A549 (cell line): Measurements from ENCODE around the gene SORCS2.

Experiments
- CHD2 ChIP-seq: fragments of 150-350 bp; IDR thresholded peaks from 2 replicates; pipeline ENCODE4 v1.6.1; 2014; ENCODE audit warnings: low read length; ENCODE audit not compliant: partially characterized antibody
- KDM5A ChIP-seq: fragments of 200-600 bp; sonication (generic); IDR thresholded peaks from 2 replicates; pipeline ENCODE4 v1.6.1; 2016; ENCODE audit warnings: antibody characterized with exemption, mild to moderate bottlenecking
- MAZ ChIP-seq: fragments of 150-350 bp; IDR thresholded peaks from 2 replicates; pipeline ENCODE4 v1.6.1; 2014; ENCODE audit warnings: antibody characterized with exemption, low read depth, low read length, borderline replicate concordance
- NPAS2 ChIP-seq: fragments of 250-450 bp; sonication (Bioruptor Pico); IDR thresholded peaks from 2 replicates; pipeline ENCODE4 v1.8.0; 2022; ENCODE audit warnings: mild to moderate bottlenecking, moderate library complexity, borderline replicate concordance
- POLR2A ChIP-seq: IDR thresholded peaks from 2 replicates; pipeline ENCODE4 v1.6.1; 2012; ENCODE audit warnings: mild to moderate bottlenecking, low read length
- SMC3 ChIP-seq: fragments of >200 bp; sonication (Bioruptor Twin); formaldehyde crosslinking; IDR thresholded peaks from 3 replicates; pipeline ENCODE4 v1.6.1; 2018; ENCODE audit warnings: inconsistent platforms
- TF ChIP-seq, protein P1 (sequence below): fragments of >200 bp; sonication (Bioruptor Twin); formaldehyde crosslinking; IDR thresholded peaks from 3 replicates; pipeline ENCODE4 v1.5.1; 2016

DNA sequence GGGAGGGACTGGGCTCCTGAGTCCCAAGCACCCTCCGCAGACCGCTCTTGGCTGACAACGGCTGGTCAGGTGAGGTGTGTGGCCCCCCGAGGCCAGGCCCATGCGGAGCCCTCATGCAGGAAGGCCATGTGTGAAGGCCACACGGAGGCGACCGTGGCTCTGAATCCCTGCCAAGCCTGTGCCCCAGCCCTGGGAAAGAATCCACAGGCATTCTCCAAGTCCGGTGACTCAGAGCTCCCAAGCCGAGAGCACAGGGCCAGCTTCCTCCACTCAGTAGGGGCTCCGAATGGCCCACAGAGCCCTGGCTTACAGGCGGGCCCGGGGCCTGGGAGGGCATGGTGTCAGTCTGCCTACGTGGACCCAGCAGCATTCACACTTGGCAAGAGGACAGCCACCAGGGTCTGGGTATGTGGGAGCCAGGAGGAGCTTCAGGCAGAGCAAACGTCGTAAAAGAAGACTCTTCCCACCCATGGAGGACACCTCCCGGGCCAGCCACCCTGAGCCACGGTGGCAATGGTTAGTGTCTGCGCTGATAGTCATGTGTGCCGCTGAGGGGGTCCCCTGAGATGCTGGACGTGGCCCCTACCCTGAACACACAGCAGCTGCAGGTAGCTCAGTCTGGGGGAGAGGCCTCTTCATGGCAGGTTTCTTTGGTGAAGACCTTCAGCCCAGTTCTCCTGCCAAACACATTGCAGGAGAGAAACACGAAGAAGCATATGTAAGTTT lies 136.7 kb downstream of the SORCS2 start:
- TF ChIP-seq NPAS2 (CRISPR knock-in tag) (no peak), MAZ (no peak), CHD2 (no peak), KDM5A (no peak), SMC3 (0 out of 3 replicates have a peak, but pooled peaks have one; percentile 8), POLR2A (no peak)
- TF ChIP-seq, protein P1, sequence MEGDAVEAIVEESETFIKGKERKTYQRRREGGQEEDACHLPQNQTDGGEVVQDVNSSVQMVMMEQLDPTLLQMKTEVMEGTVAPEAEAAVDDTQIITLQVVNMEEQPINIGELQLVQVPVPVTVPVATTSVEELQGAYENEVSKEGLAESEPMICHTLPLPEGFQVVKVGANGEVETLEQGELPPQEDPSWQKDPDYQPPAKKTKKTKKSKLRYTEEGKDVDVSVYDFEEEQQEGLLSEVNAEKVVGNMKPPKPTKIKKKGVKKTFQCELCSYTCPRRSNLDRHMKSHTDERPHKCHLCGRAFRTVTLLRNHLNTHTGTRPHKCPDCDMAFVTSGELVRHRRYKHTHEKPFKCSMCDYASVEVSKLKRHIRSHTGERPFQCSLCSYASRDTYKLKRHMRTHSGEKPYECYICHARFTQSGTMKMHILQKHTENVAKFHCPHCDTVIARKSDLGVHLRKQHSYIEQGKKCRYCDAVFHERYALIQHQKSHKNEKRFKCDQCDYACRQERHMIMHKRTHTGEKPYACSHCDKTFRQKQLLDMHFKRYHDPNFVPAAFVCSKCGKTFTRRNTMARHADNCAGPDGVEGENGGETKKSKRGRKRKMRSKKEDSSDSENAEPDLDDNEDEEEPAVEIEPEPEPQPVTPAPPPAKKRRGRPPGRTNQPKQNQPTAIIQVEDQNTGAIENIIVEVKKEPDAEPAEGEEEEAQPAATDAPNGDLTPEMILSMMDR = no peak
